PFSK-1 (cell line): Measurements from ENCODE around the gene GDF15.

ENCODE experiments used
- FOXP2 ChIP-seq: optimal IDR thresholded peaks from 2 replicates; pipeline ENCODE3; 2011; ENCODE audit warnings: borderline replicate concordance, control low read depth, inconsistent platforms; ENCODE audit not compliant: insufficient read depth; ENCODE audit errors: extremely low read length, extremely low read depth
- POLR2AphosphoS5 ChIP-seq: IDR thresholded peaks from 2 replicates; pipeline ENCODE4 v1.6.1; 2012; ENCODE audit warnings: low read depth, mild to moderate bottlenecking, control low read depth, low read length, moderate library complexity
- REST ChIP-seq, 2 experiments: IDR thresholded peaks; 2 replicates each; pipeline versions ENCODE4 v1.6.1 to v1.8.0; 2011 to 2012; ENCODE audit warnings: low read depth in 2 of 2, low read length in 2 of 2, control low read depth in 1 of 2, inconsistent platforms in 1 of 2, mild to moderate bottlenecking in 1 of 2, moderate library complexity in 1 of 2; ENCODE audit not compliant: insufficient read depth in 1 of 2
- SIN3A ChIP-seq: IDR thresholded peaks from 2 replicates; pipeline ENCODE4 v1.6.1; 2012; ENCODE audit warnings: mild to moderate bottlenecking, low read length, moderate library complexity, borderline replicate concordance; ENCODE audit not compliant: insufficient read depth
- TAF1 ChIP-seq: IDR thresholded peaks from 2 replicates; pipeline ENCODE4 v1.6.1; 2012; ENCODE audit warnings: low read length, control low read depth, borderline replicate concordance; ENCODE audit not compliant: insufficient read depth

The GDF15 gene

GRCh38 chr19:18416778-18417249, 30.9 kb downstream of the GDF15 start:
- no peak for TF ChIP-seq SIN3A
- TF ChIP-seq REST (IDR thresholded peaks at IDR 0.05; ENCODE audit: insufficient read depth in 1 of 2, low read depth in 2 of 2, low read length in 2 of 2), result peak in 1 of 2 experiments; percentile 16; a peak in 1 of 4 replicates
- peak; percentile 21 for TF ChIP-seq FOXP2
- TF ChIP-seq POLR2AphosphoS5, result no peak
- TF ChIP-seq TAF1, result 0 out of 2 replicates have a peak, but pooled peaks have one; percentile 44

GRCh38 chr19:18417250-18418028, 31.5 kb downstream of the GDF15 start:
- TF ChIP-seq TAF1 (no peak), FOXP2 (peak; percentile 16), SIN3A (no peak), POLR2AphosphoS5 (peak; percentile 28; the same call in 1 of the 2 replicates), REST (IDR thresholded peaks at IDR 0.05; ENCODE audit: insufficient read depth in 1 of 2, low read depth in 2 of 2, low read length in 2 of 2) (0 out of 4 replicates have a peak, but pooled peaks have one; percentile 12 to 17)

- no peak for TF ChIP-seq TAF1
- TF ChIP-seq SIN3A, result no peak
- no peak for TF ChIP-seq FOXP2
- no peak for TF ChIP-seq REST (IDR thresholded peaks at IDR 0.05; ENCODE audit: insufficient read depth in 1 of 2, low read depth in 2 of 2, low read length in 2 of 2)
- no peak for TF ChIP-seq POLR2AphosphoS5
Observed at GRCh38 chr19:18418029-18418482, 32.1 kb downstream of the GDF15 start.

GRCh38 chr19:18418483-18419194, 32.7 kb downstream of the GDF15 start:
- TF ChIP-seq REST (IDR thresholded peaks at IDR 0.05; ENCODE audit: insufficient read depth in 1 of 2, low read depth in 2 of 2, low read length in 2 of 2) (no peak), POLR2AphosphoS5 (no peak), FOXP2 (no peak), SIN3A (no peak), TAF1 (no peak)
